ENCODE measurements around the gene ANK3. TPM values are rescaled to one million over a fixed set of nuclear protein-coding genes. Genes with fewer than 3 reads are reported as not detected.
A peak's percentile ranks its signal among the peaks of the same experiment; 100 is the strongest.

The ANK3 gene
- total RNA-seq, 1 donor from 2014 or later, result 24.6 TPM

DNA sequence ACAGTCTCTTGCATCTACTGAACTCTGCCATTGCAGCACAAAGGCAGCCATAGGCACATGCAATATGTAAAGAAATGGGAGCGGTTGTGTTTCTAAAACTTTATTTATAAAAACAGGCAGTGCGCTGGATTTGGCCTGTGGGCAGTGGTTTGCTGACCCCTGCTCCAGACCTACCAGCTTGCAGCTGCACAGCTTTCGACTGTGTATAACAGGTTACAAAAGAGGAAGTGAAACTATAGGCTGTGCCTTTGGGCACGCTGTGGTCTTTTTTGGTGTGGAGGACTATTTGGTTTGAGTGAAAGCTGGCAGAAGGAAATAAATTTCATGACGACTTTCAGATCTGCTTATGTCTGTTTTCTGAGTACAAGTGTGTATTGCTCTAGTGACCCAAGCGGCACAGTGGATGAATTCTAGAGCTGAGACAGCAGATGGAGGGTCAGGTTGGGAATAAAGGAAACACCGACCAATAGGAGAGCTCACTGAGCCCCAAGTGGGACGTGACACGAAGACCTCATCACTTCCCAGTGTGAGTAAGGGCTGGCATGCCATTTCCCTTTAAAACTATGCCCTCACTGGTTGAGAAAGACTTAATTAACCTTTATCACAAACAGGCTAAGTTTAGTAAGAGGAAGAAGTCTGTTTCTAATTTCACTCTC is 152.7 kb downstream of the ANK3 start:
- DNase-seq (ENCODE audit: low read depth), result peak; percentile 8

DNA sequence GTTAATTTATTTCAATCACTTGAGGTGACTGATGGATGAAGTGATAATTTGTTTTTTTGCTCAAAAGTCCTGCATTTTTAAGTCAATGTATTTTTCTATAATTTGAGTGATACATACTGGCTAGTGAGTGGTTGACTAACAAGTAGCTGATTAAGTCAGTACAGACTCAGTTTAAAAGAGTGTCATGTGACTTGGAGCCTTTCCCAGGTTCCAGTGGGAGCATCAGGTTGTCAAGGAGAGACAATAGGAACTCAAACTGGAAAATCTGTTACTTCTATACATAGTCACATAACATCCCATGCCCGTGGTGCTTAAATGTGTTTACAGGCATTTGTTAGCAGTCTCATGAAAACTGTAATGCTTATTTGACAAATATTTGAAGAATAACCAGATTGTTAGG is 154.7 kb downstream of the ANK3 start:
- DNase-seq (ENCODE audit: low read depth), result peak; percentile 16

DNA sequence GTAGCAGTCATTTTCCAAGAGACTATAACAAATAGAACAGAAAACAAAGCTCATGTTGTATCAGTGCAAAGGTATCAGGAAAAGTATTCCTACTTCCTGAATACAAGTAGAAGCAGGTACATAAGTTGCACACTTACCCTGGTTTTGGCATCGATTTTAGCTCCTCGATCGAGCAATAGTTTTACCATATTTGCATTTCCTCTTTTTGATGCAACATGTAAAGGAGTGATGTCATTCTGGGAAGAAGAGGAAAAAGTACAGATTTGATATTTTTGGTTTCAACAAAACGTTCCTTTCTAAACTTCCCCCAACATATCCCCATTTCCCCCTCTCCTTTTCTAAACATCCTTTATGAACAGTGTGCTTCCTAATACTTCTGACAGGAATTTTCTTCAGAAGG is 155.1 kb downstream of the ANK3 start:
- no peak for DNase-seq (ENCODE audit: low read depth)

DNA sequence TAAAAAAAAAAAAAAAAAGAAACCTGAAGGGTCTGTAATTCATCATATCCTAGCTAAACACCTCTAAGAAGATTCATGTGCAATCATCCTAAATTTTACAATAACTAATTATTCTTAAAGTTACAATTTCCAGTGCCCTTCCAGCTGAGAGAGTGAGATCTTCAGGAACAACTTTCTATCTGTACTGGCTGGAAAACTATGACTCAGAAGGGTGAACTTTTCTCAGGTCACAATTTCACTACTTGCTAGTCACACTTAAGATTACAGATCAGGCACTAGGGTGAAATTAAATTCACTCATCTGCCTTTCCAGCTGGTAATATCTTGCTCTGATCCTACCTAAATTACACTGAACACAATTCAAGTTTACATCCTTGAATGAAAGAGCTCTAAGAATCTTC is 158.8 kb downstream of the ANK3 start:
- DNase-seq (ENCODE audit: low read depth), result no peak

DNA sequence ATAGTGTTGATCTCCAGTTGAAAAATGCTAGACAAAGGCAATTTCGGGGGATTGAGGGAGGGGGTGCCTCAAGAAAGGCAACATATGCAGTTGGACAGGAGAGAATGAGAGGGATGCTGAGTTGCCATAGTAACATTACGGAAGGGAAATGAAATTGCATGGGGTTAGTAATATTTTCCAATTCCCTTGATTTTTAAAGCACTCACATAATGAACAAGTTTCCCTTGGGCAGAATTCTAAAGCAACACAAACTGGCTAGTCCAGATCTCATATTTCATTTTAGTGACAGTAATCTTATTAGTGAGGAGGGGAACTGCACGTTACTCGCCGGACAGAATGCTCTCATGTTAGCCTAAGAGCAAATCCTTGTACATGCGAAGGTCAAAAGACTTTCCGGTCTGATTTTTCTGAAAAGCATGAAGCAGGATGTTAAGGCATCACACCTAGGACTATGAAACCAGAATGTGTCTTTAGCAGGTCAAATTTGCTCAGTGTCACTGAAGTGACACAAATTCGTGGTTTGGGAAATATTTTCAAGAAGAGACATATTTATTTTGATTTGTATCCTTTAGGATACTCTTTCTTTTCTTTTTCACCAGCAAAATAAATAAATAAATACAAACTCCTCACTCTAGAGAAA is 165.5 kb downstream of the ANK3 start:
- DNase-seq (ENCODE audit: low read depth), result no peak

DNA sequence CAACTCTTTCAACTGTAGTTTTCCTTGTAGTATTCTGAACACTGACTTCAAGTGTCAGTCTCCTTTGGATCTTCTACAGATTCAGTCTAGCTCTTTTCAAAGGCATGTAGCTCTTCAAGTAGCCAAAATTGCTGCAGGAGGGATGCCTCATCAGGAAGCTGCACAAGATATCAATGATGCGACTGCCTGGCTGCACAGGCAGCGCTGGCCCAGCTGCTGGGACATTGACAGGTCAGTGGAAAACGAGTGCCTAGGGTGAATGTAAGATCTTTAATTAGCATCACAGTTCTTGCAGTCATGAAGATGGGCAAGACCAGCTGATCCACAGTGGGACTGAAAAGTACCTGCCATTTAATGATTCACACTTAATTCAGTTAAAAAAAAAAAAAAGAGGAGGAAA is 167.6 kb downstream of the ANK3 start:
- peak; percentile 75 for DNase-seq (ENCODE audit: low read depth)

DNA sequence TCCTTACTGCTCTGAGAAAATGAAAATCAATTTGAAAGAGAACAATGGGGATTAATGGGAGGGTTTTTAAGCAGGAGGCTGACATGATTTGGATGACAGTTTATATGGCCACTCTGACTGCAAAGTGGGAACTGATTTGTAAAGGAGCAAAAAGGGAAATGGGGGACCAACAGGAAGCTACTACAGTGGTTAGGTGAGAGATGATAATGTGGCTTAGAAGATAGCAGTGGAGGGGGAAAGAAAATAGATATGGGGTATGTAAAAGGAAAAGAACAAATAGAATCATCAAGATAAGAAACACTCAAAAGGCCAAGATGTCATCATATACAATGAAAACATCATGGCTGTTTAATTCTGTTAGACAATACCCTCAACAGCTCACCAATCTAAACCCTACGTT is 177.5 kb downstream of the ANK3 start:
- DNase-seq (ENCODE audit: low read depth), result no peak

DNA sequence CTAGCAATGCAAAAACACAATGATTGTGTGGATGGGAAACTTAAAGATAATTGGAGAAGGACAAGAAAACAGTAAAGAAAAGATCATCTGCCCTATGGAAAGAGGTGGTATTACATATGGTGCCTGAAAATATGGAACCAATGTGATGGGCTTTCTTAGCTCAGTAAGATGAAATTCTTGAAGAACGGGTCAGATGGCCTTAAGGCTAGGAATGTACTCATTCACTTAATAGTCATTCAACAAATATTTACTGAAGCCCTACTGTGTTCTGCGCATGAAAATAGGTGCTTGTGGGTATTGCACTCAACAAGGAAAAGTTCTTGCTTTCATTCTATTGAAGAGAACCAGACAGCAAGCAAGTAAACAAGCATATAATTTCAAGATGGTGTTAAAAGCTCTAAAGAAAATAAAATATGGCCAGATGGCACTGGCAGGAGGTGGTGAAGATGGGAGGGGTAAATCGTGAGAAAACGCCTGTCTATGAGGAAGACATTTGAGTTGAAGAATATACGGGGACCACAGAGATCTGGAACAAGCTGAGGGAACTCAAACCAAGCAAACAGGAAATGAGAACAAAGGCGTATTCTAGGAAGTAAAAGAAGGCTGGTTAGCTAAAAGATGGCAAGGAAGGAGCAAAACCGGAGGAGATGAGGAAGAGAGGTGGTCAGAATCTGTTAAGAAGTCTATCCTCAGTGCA is 179.7 kb downstream of the ANK3 start:
- DNase-seq (ENCODE audit: low read depth), result no peak

DNA sequence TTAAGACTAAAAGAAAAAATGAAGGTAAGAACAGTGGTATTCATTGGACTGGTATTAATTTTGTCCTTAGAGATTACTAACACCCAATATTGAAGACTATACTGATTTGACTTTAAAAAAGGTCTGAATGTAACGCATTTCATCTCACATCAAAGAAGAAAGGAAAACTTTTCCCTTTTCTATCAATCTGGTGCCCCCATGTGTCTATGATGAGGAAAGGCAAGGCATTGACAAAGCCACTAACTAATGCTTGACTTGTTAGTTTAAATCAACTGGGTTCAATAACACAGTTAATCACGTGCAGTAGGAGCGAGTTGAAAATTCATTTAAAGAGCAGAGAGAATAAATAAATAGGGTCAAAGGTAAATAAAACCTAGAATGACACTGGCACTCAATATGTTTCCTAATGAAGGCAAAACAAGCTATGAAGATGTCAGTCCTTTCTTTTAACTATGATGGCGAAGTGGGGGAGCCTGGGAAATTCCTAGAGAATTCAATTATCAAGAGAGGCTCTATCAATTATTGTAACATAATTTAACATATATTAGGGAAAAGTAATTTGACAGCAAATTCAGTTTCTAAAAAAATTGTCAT is 180.9 kb downstream of the ANK3 start:
- peak; percentile 57 for DNase-seq (ENCODE audit: low read depth)

DNA sequence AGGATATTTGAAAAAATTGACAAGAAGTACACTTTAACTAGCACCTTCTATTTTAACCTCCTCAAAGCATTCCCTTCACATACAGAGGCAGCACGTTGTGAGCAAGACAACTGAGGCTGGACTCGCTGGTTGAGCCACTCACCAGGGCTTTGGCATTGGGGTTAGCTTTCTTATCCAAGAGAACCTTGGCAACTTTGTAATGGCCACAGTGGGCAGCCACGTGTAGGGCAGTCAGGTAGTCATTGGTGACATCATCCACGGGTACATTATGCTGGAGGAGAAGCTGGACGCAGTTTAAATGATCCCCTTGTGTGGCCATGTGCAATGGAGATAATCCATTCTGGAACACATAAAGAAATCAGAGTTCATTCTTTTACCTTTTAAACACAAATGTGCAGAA is 181.8 kb downstream of the ANK3 start:
- DNase-seq (ENCODE audit: low read depth), result no peak

DNA sequence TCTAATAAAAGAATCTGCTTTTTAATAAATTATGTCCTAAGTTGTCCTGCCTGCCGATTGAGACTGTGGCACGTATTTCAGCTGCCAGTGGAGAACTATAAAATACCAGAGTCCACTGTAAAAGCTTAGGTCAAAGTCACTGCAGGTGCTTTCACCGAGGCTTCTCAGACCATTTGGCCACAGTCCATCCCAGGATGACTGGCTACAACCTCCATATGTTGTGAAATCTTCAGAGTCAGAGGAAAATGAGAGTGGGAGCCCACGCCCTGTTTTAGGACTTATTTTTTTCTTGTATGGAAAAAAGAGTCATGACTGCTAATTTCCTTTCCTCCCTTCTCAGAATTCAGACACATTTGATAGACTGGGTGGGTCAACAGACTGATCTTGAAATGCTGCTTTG is 182.9 kb downstream of the ANK3 start:
- DNase-seq (ENCODE audit: low read depth), result no peak

DNA sequence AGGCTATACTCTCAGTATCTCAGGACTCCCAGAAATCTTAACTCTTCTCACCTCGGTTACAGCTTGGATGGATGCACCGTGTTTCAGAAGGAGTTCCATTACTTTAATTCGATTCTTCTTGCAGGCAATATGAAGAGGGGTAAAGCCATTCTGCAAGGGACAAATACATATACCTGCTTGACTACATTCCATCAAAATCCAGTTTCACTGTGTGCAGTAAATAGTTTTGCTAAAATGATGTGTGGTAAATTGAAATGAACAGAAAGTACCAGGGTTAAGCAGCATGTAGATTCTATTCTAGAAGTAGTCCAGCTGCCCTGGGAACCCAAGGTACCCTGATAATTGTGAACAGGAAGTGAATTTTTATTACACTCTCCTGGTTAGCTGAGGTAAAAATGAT is 183.9 kb downstream of the ANK3 start:
- no peak for DNase-seq (ENCODE audit: low read depth)

DNA sequence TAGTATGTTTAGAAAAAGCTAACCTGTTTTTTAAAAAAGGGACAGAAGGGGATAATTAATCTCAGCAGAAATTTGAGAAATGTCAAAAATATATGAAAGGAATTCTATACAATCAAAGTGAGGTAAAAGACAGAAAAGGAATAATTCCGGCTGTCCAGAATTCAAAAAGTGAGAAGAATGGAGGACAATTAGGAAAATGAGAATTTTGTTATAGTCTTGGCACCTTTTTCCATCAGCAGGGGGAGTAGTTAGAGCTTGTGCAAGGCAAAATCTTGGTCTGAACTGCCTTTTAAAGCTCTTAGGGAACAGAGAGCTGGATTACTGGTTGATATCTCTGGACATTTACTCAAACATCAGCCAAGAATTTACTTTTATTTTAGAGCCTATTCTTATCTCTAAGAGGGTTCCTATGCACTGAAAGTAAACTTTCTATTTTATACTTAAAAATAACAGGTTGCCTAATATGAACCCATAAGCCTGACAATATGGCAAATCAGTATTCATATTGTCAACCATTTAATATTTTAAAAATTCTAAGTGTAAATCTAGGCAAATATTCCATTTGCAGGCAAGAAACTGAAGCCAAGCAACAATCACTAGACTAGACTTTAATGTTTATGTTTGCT is 185.6 kb downstream of the ANK3 start:
- peak; percentile 60 for DNase-seq (ENCODE audit: low read depth)

DNA sequence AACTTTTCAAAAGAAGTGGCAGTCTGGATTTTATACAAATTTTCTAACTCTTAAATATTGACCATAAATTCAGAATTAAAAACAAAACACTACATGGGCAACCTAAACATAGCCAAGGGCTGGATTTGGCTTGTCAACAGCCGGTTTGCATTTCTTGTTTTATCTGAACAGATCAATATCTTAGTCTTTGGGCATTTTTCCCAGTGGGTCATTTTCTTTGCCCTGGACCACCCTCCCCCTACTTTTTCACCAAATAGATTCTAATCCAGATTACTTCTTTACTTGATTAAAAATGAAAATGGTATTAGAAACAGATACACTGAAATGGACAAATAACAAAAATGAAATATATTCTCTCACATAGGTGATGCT is 189.0 kb downstream of the ANK3 start:
- no peak for DNase-seq (ENCODE audit: low read depth)

DNA sequence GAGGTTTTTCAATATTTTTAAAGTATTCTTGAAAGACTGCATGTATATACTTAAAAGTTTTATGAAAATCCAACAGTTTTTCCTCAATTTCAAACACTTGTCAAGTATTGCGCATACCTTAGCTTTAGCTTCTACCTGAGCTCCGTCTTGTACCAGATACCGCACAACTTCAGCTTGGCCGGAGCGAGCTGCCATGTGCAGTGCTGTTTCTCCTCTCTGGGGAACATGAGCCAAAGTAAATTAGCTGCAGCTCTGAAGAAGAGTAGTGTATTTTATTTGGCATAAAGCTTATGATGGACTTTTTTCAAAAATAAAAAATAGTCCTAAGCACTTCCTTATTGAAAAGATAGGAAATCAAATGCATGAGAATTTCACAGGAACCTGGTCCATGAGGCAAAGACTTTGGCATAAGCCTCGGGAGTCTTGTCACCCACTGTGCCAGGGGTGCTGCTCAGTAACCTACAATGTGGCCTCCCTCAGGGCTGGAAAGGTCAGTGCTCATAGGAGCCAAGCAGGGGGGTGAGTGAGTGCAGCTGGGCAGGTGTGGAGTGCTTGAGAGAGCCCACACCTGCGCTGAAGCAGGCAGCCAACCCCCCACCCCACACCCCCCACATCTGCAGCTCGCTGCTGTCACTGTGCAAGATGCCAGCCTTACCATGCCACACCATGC is 189.5 kb downstream of the ANK3 start:
- DNase-seq (ENCODE audit: low read depth), result no peak

DNA sequence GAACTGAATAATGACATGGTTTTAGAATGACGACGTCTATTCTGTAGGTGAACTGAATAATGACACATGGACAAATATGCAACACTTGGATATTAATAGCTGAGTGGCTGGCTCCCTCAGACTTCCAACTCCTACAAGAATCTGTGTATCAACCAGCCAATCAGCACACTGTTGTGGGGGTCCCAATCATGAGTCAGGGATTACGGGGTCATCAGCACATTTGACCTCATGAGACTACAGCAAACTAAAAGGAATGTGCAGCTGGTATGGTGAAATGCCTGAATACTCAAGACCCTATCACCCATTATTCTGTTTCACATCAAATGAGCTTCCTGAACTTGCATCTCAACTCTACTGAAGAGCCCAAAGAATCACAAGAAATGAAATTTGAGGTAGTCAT is 192.5 kb downstream of the ANK3 start:
- DNase-seq (ENCODE audit: low read depth), result peak; percentile 15

DNA sequence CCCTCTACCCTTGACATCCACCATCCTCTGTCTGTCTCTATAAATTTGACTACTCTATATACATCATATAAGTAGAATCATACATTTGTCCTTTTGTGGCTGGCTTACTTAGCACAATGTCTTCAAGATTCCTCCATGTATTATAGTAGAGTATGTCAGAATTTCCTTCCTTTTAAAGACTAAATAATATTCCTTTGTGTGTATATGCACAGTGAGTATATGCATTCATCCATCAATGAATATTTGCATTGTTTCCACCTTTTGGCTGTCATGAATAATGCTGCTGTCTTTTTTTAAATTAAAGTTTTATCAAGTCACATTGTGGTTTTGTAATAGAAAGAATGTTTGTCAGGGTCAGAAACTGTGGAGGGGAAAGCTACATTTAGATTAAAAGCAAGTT is 195.3 kb downstream of the ANK3 start:
- no peak for DNase-seq (ENCODE audit: low read depth)

DNA sequence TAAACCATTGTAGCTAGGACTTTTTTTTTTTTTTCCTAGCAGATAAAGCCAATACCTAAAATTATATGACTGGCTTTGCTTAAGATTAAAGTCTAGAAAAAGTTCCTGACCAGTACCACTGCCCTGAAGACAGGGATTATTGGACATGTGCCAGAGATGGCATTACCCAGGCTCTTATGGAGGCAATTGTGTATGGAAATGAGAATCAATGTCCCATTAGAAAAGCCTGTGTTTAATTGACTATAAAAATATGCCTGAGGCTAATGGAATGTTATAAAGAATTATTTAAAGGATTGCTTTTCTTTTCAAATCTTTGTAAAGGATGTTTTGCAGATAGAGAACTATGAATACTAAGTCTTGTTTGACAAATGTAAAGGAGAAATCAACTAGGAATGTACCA is 196.7 kb downstream of the ANK3 start:
- DNase-seq (ENCODE audit: low read depth), result no peak

DNA sequence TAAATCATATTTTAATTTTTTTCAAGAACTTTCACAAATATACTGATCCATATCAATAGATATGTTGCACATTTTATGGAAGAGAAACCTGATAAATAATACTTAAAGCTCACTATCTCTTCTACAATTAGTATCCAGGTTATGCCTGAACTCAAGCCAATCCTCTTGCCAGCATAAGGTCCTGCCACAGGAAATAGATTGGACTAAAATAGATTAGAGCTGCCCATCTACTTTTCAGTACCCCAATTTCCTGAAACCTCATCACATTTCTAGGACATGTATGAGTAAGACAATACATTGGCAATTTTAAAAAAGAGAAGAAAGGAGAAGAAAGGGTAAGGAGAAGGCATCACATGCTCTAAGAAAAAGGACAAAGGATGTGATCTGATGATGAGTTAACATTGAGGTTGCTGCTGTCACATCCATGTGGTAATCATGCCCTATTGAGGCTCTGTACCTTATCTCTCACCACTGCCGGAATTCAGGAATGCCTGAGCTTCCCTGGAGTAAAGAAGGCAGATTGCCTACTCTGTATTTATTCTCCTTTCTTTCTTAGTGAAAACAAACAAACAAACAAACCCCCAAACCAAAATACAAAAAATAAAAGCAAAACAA is 199.7 kb downstream of the ANK3 start:
- DNase-seq (ENCODE audit: low read depth), result peak; percentile 44

DNA sequence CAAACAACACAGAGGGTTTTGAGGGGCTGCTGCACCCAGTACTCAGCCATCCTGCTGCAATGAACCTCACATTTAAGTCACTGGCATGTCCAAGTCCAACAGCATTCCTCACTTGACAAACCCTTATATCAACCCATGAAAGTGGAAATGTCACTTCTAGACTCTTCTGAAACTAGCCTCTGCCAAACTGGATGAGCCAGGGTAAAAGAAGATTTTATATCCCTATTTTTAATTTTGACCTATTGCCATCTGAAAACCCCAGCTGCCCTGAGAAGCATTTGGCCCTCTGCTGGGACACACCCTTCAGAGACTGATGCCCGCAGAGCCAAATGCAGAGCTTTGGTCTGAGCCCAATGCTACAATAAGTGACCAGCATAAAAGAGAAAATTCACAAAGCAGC is 201.1 kb downstream of the ANK3 start:
- DNase-seq (ENCODE audit: low read depth), result peak; percentile 84

DNA sequence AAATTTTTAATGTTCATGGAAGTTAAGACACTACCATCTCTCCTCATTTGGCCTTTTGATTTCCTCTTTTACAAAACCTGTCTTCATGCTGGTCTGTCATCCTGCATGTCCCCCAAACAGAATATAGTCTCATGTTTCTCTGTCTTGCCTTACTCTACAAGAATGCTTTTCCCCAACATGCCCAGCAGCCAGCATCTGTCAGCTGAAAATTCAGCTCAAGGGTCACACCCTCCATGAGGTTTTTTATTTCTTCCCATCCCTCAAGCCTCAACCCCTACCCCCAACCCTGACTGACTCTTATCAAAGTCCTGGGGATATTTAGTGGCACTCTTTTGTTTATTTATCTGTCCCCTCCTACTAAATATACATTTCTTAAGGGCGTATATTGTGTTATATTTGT is 202.0 kb downstream of the ANK3 start:
- DNase-seq (ENCODE audit: low read depth), result peak; percentile 86

Data from myocyte (in vitro differentiated cells).